ENCODE results near the gene MEF2B.
"Not testable (repeated sequence)": the region's sequence is repeated elsewhere in the genome, so short reads cannot be mapped to it uniquely, and the experiment has no call there.

The MEF2B gene

DNA sequence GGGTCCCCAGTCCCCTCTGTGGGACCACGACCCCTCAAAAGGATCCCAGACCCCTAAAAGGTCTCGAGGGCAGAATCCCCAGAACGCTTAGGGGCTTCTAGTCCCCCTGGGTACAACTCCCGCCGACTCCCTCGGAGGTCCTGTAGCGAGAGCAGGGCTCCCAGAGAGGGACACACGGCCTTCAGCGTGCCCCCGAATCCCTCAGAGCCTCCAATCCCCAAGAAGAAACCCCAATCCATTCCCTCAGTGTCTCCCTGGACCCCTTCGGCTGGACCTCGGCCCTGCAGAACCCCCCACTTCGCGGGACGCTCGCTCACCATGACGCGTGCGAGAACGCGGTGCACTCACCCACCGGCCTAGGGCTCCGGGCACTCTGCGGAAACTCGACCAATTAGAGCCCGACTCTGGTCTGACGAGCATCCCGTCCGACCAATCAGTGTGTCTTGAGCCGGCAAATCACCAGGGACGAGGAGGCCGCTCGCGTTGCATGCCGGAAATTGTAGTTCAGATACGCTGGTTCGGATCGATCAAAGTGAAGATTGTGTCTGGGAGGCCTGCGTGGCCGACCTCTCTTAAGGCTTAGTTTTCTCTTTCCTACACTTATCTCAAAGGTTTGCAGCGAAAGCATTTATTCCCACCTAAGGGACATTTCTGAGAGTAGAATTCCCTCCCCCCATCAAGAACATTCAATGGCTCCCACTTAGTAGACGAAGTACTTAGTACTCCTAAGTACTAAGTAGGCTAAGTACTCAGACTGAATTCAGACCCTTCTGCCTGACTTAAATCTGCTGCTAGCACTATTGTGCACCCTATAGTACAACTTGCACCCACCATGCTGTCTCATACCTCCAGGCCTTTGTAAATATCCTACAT lies 31.7 kb downstream of the MEF2B start, which contains the start of gene TMEM161A:
Gene TMEM161A, minus strand, starts transcription at position 370 of the 873 bp plus-strand sequence. Its CDS starts 50 bp downstream, at position 320.
- intact Hi-C loops (cut with DNase I): no loop called here
- peak; percentile 95 to 99 (median 98) for DNase-seq

DNA sequence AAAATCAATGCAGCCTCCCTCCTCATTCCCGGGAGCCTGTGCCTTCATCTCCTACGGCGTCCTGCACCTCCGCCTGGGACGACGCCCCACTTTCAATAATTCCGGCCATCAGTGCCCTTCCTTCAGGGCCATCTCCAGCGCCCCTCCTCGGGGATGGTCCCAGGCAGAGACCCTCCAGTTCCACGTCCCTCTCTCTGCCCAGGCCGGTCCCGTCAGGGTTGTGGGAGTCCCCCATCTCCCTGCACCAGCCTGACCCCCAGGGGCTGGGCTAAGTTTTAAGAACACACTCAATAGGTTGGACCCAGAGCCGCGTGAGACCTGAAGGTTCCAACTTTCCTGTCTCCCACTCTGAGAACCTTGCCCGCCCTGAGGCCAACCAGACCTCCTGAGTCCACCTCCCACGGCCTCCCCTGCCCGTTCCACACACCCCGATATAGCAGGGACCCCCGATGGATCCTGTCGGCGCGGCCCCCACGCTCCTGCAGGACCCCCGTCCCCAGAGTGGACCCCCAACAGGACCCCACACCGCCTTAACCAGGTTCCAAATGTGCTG lies 32.4 kb downstream of the MEF2B start:
- peak in 5 of 42 donors; percentile 5 to 37 (median 13) for DNase-seq

DNA sequence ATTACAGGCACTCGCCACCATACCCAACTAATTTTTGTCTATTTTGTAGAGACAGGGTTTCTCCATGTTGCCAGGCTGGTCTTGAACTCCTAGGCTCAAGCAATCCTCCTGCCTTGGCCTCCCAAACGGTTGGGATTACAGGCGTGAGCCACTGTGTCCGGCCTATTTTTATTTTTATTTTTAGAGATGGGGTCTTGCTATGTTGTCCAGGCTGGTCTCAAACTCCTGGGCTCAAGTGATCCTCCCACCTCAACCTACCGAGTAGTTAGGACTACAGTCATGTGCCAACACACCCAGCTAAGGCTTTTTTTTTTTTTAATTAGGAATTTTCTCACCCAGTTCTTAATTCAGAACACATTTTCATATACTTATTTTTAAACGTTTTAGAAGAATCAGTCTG lies 34.4 kb downstream of the MEF2B start:
- intact Hi-C loops (cut with DNase I); DNase-seq: not testable (repeated sequence)

More for the DNA sequence above, 32.4 kb downstream of the MEF2B start:
- intact Hi-C loops (cut with DNase I): no loop called here

- DNase-seq: peak in 10 of 42 donors; percentile 14 to 52 (median 35)
- intact Hi-C loops (cut with DNase I): no loop called here
Measured at GRCh38 chr19:19134687-19135158, 35.3 kb downstream of the MEF2B start.

DNA sequence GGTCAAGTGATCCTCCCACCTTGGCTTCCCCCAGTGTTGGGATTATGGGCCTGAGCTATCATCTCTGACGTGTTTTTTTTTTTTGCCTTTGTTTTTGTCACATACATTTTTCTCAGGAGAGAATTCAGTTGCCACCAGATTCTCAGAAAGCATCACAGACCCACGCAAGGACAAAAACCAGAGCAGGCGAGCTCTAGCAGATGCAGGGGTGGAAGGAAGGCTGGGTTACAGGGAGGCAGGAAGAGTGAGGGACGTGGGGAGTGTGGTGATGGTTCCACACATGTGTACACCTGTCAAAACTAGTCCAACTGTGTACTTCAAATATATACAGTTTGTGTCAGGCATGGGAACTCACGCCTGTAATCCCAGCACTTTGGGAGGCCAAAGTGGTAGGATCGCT lies 36.1 kb downstream of the MEF2B start:
- peak in 27 of 42 donors; percentile 13 to 83 (median 50) for DNase-seq
- intact Hi-C loops (cut with DNase I): no loop called here

DNA sequence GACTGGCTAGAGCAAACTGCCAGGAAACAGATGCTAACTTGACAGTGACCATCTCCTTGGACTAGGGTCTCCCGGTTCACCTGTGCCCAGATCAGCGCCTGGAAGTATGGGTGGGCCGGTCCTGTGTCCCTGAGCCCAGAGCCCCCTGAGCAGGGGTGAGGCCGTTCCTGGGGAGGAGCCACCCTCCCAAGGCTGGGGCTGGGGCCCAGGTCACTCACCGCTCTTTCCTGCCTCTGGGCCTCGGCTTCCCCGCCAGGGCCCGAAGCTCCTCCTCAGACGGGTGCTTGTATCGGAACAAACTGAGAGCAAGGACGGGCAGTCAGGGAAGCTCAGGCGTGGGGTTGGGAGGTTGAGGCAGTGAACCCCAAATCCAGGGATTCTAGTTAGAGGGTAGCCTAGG lies 37.2 kb downstream of the MEF2B start:
- DNase-seq: no peak
- intact Hi-C loops (cut with DNase I): no loop called here

GRCh38 chr19:19131989-19132388 lies 38.1 kb downstream of the MEF2B start:
- intact Hi-C loops (cut with DNase I): no loop called here
- no peak for DNase-seq

- DNase-seq: no peak
- intact Hi-C loops (cut with DNase I): no loop called here
Measured at GRCh38 chr19:19126102-19126501, 44.0 kb downstream of the MEF2B start.

- intact Hi-C loops (cut with DNase I): no loop called here
Measured at GRCh38 chr19:19123386-19123785, 46.7 kb downstream of the MEF2B start.

GRCh38 chr19:19122902-19123301 lies 47.2 kb downstream of the MEF2B start:
- intact Hi-C loops (cut with DNase I): no loop called here

More at GRCh38 chr19:19123386-19123785, 46.7 kb downstream of the MEF2B start:
- no peak for DNase-seq

GRCh38 chr19:19121371-19121770 lies 48.7 kb downstream of the MEF2B start:
- no peak for DNase-seq
- intact Hi-C loops (cut with DNase I): no loop called here

More at GRCh38 chr19:19122902-19123301, 47.2 kb downstream of the MEF2B start:
- DNase-seq: no peak

DNA sequence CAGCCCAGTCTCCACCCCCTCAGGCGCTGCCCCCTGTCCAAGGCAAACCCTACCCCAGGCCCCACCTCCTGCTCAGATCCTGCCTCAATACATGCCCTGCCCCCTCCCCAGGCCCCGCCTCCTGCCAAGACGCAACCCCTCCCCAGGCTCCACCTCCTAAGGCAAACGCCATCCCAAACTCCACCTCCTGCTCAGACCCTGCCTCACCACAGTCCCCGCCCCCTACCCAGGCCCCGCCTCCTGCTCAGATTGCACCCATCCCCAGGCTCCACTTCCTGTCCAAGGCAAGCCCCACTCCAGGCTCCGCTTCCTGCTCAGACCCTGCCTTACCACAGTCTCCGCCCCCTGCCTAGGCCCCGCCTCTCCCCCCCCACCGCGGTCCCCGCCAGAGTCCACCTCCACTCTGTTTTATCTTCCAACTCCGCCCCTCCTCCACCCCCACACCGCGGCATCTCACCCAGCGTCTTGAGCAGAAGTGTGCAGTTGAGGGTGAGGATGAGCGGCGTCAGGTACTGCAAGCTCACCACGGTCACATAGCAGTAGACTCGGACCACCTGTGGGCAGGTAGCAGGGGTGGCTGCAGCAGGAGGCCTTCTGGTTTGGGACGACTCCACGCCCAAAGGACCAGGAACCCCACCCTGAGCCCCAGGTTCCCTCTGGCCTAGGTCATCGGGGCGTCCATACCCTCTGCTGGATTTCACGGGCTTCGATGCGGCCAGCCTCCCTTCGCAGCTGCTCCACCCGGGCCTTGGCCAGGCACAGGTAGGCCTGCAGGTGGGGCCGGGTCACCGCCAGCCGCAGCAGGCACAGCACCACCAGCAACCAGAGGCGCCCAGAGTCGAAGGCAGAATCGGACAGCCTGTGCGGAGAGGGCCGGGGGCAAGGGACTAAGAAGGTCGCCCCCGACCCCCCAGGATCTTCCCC lies 49.5 kb downstream of the MEF2B start:
- peak in 36 of 42 donors; percentile 24 to 81 (median 53) for DNase-seq

DNA sequence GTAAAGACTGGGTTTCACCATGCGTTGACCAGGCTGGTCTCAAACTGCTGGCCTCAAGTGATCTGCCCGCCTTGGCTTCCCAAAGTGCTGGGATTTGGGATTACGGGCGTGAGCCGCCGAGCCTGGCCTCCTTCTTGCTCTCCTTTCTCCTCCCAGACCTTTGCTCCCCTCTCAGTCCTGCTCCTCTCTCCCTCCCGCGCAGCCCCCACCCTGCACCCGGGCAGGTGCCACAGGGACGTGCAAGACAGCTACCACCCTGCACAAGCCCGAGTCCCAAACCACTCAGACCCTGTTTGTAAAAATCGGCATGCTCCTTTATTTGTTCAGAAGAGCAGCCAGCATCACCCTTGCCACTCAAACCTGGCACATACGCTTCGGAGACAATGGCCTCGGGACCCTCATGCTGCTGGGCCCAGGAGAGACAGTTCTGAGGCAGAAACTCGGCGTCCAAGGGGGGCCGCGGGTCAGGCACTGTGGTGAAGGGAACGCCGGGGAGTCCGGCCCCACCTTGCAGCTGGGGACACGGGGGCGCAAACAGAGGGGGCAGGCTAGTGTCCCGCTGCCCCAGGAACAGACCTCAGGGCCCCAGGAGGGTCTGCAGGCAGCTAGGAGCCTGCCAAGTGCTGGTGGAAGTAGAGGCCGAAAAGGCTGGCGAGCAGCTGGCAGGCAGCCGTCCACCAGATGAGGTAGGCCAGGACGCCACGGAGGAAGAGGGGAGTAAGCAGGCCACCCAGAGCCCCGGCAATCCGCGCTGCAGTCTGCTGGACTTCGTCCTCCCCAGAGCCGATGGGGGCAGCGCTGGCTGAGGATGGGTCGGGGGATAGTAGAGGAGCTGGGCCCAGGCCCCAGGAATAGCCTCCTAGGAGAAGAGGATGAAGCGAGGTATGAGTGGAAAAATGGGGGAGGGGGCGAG lies 50.5 kb downstream of the MEF2B start:
- intact Hi-C loops (cut with DNase I): no loop called here
- DNase-seq: no peak

More for the DNA sequence above, 49.5 kb downstream of the MEF2B start:
- intact Hi-C loops (cut with DNase I): no loop called here

- intact Hi-C loops (cut with DNase I): no loop called here
- peak in 19 of 42 donors; percentile 19 to 76 (median 44) for DNase-seq
Measured at GRCh38 chr19:19115954-19116353, 54.1 kb downstream of the MEF2B start.

DNA sequence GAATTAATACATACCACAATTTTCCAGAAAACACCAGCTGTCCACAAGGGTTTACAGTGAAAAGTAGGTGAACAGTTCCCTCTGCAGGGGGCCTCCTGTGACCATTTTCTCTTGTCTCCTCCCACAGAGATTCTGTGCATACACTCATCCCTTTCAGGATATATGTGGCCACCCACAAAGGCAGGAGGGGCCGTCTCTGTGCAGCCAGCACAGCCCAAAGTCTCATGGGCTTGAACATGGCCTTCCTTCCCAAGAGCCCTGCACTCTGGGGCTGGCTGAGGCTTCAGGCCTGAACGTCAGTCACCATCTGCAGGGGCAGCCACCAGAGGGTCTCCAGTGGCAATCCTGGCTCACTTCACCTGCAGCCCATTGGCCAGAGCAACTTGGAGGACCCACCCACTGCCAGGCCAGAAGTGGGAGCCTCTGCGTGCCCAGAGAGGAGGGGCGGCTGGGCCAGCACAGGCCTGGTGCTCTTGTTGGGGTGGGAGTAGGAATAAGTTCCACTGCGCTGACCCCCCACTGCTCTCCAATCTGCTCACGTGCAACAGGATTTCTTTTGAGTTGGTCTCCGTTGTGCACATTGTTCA lies 56.9 kb downstream of the MEF2B start:
- DNase-seq: no peak
- intact Hi-C loops (cut with DNase I): no loop called here

DNA sequence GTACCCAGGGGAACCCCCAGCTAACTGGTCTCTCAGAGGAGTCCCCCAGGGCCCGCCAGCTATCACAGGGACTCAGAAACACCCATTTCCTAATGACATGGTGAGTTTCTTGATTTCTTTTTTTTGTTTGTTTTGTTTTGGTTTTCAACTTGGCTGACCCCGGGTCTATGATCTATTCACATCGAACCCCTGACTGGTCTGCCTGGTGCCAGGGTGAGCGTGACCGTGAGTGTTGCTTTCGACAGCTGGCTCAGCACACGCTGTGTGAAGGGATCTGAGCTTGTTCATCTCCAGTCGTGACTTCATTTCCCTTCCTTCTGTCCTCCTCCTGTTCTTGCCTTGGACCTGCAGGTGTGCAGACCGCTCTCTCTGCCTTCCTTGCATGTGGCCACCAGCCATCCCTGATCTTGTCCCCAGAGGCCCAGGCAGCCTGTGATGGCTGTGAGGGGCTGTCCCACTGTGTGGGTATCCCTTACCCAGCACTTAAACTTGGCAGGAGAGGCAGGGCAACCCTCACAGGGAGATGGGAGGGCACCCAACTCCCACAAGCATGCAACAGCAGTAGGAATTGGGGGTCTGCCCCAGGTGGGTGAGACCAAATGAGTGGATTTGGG lies 58.0 kb downstream of the MEF2B start:
- DNase-seq: no peak
- intact Hi-C loops (cut with DNase I): no loop called here

DNA sequence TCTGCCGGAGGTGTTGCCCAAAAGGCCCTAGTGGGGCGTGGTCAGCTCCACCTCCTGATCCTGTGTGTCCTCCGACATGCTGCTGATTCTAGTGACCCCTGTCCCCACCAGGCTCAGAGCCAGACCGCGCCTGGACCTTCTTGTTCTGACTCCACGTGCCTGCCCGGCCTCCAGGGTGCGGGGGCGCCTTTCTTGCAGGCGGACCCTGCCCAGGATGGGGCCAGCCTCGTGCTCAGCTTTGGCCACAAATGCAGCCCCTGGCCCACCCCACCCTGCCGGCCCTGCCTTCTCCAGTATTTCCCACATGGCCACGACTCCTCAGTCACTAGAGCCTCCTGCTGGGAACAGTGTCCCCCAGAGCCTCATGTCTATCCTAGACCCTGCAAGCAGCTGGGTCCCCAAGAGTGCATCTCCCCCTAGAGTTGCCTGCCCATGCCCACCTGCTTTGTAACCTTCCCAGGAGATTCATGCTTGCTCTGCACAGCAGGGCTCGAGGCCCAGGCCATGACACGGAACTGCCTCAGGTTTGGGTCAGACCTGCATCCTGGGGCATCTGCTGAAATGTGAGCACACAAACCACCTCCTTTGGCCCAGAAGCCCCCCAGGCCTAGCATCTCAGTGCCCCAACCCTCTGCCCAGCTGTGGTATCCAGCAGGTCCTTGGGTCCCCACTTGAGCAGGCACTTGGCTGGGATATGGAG lies 58.8 kb downstream of the MEF2B start:
- no peak for DNase-seq
- intact Hi-C loops (cut with DNase I): no loop called here
